H4 (cell line): ENCODE results near the gene BLCAP. TPM values are rescaled to one million over a fixed set of nuclear protein-coding genes. Genes with fewer than 3 reads are reported as not detected.
A peak's percentile ranks its signal among the peaks of the same experiment; 100 is the strongest.
"Not testable (repeated sequence)": the region's sequence is repeated elsewhere in the genome, so short reads cannot be mapped to it uniquely, and the experiment has no call there.

ENCODE experiments used
- DNase-seq: peaks from one replicate; pipeline ENCODE4 v3.0.0-alpha.2; 2015; ENCODE audit warnings: low spot score
- total RNA-seq: library from RNA; depleted of rRNA; stranded (reverse); fragments of >200 nt; shearing (Covaris generic); gene quantifications from 2 replicates; pipeline ENCODE4 v1.2.3, GENCODE V29; 2014

The BLCAP gene
- total RNA-seq, 1 experiment from 2014 or later = 50.3 TPM

- no peak for DNase-seq
These were observed 30.6 kb upstream of the BLCAP start for GRCh38 chr20:37558306-37558705.

GRCh38 chr20:37556538-37556937, 28.9 kb upstream of the BLCAP start:
- no peak for DNase-seq

GRCh38 chr20:37554721-37555298, 27.1 kb upstream of the BLCAP start:
- DNase-seq = not testable (repeated sequence)

GRCh38 chr20:37552415-37552814, 24.7 kb upstream of the BLCAP start:
- DNase-seq = no peak

GRCh38 chr20:37551660-37552059, 24.0 kb upstream of the BLCAP start:
- not testable (repeated sequence) for DNase-seq

- DNase-seq = not testable (repeated sequence)
These were observed 22.6 kb upstream of the BLCAP start for GRCh38 chr20:37550101-37550920.

- no peak for DNase-seq
These were observed 20.2 kb upstream of the BLCAP start for GRCh38 chr20:37547912-37548311.

GRCh38 chr20:37545516-37545915, 17.8 kb upstream of the BLCAP start:
- no peak for DNase-seq

GRCh38 chr20:37544386-37544785, 16.7 kb upstream of the BLCAP start:
- DNase-seq = no peak

- no peak for DNase-seq
These were observed 16.2 kb upstream of the BLCAP start for GRCh38 chr20:37543828-37544227.

GRCh38 chr20:37542281-37542680, 14.6 kb upstream of the BLCAP start:
- DNase-seq = no peak

- DNase-seq = no peak
These were observed 13.7 kb upstream of the BLCAP start for GRCh38 chr20:37541326-37541725.

GRCh38 chr20:37540838-37541237, 13.2 kb upstream of the BLCAP start:
- DNase-seq = not testable (repeated sequence)

GRCh38 chr20:37540001-37540400, 12.3 kb upstream of the BLCAP start:
- no peak for DNase-seq

- DNase-seq = no peak
These were observed 11.7 kb upstream of the BLCAP start for GRCh38 chr20:37539424-37539823.

GRCh38 chr20:37538003-37538402, 10.3 kb upstream of the BLCAP start:
- DNase-seq = peak; percentile 49

- no peak for DNase-seq
These were observed 9.8 kb upstream of the BLCAP start for GRCh38 chr20:37537505-37537904.

- no peak for DNase-seq
These were observed 7.9 kb upstream of the BLCAP start for GRCh38 chr20:37535443-37536132.

- peak; percentile 66 for DNase-seq
These were observed 6.9 kb upstream of the BLCAP start for GRCh38 chr20:37534401-37535157.

GRCh38 chr20:37533154-37533715, 5.6 kb upstream of the BLCAP start:
- DNase-seq = no peak

GRCh38 chr20:37531856-37532255, 4.2 kb upstream of the BLCAP start:
- no peak for DNase-seq

GRCh38 chr20:37530696-37531095, 3.0 kb upstream of the BLCAP start:
- no peak for DNase-seq
